SKM-1 (cell line): ENCODE data around the gene ANKS1A.
"Not testable (repeated sequence)": the region's sequence is repeated elsewhere in the genome, so short reads cannot be mapped to it uniquely, and the experiment has no call there.

Experiments used
- DNase-seq: peaks from one replicate; lab custom pipeline; 2025; ENCODE audit not compliant: unreplicated experiment; lab: John Stamatoyannopoulos, UW

Gene ANKS1A

DNA sequence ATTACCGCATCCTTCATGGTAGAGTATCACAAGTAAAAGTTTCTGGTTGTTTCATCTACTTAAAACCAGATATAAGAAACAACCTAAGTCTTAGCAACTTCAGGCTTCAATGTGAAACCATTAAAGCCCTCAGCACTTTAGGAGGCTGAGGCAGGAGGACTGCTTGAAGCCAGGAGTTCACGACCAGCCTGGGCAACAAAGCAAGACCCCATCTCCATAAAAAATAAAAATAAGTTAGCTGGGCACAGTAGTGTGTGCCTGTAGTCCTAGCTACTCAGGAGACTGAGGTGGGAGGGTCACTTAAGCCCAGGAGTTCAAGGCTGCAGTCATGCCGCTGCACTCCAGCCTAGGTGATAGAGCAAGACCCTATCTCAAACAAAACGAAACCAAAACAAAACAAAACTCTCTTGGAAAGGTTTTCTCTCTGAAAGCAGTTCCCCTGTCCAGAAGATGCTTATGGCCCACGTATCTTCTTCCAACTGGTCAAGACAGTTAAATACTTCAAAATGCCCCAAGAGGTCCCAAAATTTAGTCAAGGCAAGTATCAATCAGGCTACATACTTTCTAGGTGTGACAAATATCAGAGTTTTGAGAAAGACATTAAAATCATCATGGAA, 11.1 kb upstream of the ANKS1A start:
- DNase-seq: no peak

DNA sequence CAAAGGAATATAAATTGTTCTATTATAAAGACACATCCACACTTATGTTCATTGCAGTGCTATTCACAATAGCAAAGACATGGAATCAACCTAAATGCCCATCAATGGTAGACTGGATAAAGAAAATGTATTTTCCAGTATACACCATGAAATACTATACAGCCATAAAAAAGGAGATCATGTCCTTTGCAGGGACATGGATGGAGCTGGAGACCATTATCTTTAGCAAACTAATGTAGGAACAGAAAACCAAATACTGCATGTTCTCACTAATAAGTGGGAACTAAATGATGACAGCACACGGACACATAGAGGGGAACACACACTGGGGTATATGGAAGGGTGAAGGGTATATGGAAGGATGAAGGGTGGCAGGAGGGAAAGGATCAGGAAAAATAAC, 5.0 kb upstream of the ANKS1A start:
- not testable (repeated sequence) for DNase-seq

- DNase-seq: no peak
Observed at GRCh38 chr6:34884996-34885395, 4.1 kb upstream of the ANKS1A start.

GRCh38 chr6:34885837-34886236, 3.2 kb upstream of the ANKS1A start:
- DNase-seq: not testable (repeated sequence)

DNA sequence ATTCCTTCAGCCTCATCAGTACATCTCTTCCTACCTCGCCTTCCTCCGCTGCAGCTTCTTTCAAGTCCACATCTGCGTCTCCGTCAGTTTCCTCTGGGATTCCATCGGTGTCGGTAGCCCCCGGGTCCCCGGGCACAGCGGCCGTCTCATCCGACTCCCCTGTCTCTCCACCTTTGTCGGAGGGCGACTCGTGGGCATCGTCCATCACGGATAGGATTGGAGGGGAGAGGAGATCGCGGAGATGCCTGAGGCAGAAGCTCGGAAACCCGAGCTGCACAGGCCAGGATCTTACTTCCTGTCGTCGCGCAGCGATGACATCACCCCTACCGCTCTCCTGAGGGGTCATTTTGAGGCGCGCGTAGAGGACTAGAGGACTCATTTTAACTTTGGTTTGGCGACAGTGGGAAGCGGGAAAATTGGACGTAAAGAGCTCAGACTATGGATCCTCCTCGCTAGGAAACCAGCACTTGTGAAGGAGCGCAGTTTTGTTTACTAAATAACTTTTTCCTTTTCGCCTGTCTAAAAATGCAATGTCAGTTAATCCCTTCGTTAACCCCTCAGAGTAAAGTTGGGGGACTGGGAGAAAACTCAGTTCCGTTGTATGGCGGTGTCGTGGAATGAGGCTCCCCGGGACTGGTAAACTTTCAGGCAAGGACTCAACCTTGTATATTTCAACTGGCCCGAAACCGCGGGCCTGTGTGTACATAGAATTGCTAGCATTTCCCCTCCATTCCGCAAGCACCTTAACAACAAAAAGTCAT, 1.1 kb upstream of the ANKS1A start, which contains the start of gene TAF11:
TAF11 (minus strand) TSS at position 290 of the 761 bp plus-strand sequence; CDS start at position 205, 85 bp downstream.
- DNase-seq: peak; percentile 85

GRCh38 chr6:34888514-34888856, 570 bp upstream of the ANKS1A start:
- no peak for DNase-seq

DNA sequence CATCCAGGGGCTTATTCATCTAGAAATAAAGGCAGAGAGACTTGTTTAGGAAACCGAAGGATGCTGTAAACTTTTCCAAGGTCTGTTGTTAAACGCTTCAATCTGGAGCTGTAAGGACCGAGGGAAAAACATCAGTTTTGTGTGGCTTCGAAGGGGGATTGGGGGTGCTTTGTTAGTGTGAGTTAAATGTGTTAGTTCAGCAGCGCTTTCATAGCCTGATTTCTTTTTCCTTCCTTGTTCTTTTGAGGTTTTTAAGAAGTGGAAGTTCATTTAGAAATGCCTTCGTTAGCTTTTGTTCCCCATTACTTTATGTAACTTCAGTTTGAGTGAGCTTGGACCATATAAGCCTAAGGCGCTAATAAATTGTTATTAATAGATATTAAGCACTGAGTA, 1.5 kb downstream of the ANKS1A start:
- no peak for DNase-seq

- no peak for DNase-seq
Observed at GRCh38 chr6:34891296-34891695, 2.2 kb downstream of the ANKS1A start.

- DNase-seq: no peak
Observed at GRCh38 chr6:34894693-34895092, 5.6 kb downstream of the ANKS1A start.

- no peak for DNase-seq
Observed at GRCh38 chr6:34897130-34897529, 8.1 kb downstream of the ANKS1A start.

- no peak for DNase-seq
Observed at GRCh38 chr6:34897716-34898115, 8.7 kb downstream of the ANKS1A start.

DNA sequence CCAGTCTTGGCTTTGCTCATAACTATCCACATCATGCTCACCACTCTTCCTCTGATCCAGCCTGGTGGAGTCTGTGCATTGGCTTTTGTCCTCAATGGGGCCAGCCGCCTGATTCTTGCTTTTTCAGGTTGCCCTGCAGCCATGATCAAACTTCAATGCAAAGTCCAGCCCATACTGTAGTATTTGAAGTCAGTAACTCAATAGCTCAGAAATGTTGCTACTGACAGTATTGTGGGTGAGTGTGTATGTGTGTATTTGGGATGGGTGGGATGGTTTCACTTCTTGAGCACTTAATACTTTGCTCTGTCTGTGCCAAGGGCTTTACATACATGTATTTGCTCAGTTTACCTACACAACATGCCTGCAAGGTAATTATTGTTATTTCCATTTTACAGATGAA, 10.7 kb downstream of the ANKS1A start:
- DNase-seq: not testable (repeated sequence)

- no peak for DNase-seq
Observed at GRCh38 chr6:34900321-34901031, 11.4 kb downstream of the ANKS1A start.

DNA sequence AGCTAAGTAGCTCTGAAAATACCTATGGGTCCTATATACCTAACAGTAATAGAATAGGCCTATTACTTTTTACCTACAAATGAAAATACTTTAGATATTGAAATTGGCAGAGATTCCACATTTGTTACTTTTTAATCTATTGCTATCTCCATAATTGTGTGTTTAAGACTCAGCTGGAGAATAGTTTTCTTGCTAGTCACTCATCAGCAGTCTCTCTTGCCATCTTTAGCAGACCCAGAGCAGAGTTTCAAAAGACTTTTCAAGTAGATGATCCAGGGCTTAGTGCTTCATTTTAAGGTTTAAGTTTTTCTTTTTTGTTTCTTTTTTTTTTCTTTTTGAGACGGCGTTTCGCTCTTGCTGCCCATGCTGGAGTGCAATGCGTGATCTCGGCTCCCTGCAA, 12.9 kb downstream of the ANKS1A start:
- DNase-seq: no peak

DNA sequence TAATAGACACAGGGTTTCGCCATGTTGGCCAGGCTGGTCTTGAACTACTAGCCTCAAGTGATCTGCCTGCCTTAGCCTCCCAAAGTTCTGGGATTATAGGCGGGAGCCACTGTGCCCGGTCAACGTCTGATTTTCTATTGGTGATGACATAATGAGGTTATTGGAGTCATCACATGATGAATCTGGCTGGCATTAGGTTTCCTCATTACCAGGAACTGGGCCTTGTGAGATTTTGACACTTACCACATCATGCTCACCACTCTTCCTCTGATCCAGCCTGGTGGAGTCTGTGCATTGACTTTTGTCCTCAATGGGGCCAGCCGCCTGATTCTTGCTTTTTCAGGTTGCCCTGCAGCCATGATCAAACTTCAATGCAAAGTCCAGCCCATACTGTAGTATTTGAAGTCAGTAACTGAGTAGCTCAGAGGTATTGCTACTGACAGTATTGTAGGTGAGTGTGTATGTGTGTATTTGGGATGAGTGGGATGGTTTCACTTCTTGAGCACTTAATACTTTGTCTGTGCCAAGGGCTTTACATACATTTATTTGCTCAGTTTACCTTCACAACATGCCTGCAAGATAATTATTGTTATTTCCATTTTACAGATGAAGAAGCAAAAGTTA, 16.0 kb downstream of the ANKS1A start:
- no peak for DNase-seq

GRCh38 chr6:34906826-34907225, 17.8 kb downstream of the ANKS1A start:
- DNase-seq: no peak

- DNase-seq: no peak
Observed at GRCh38 chr6:34908194-34908593, 19.1 kb downstream of the ANKS1A start.

DNA sequence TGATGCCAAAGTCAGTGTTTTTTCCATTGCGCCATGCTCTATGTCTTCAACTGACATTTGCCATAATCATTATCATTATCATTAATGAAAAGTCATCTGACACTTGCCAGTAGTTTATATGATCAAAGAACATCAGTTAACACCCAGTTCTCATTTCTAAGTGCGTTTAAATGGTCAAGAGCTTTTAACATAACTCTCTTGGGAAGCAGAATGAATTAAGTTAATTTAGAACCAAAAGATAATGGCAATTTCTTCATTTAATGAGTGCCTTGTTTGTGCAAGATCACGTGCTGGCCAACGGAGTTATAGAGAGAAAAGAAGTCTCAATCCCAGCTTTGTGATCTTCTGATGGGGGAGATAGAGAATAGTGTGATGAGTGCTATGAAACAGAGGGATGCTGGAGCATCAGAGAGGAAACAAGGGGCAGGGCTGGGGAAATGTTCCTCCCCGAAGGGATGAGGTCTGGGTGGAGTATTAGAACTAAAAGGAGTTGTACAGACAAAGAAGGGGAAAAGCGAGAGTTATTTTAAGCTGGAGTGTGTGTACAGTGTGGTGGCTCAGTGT, 20.3 kb downstream of the ANKS1A start:
- no peak for DNase-seq

DNA sequence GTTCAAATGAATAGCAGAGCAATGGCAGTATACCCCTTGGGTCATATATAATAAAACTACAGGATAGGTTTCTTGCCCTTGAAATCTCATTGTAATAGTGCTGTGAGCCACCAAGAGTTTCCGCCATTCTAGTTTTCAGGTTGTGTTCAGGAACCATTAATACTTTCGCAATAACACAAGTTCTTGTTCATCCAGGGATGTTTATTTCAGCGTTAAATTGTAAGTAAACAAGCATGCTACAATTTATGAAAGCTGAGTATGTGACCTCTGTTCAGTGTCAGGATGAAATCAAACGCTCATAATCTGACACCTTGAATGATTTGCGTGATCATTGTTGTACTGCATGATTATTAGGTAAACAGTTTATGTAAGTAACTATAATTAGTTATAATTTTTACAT, 22.8 kb downstream of the ANKS1A start:
- DNase-seq: no peak

GRCh38 chr6:34912715-34913464, 23.8 kb downstream of the ANKS1A start:
- DNase-seq: no peak

DNA sequence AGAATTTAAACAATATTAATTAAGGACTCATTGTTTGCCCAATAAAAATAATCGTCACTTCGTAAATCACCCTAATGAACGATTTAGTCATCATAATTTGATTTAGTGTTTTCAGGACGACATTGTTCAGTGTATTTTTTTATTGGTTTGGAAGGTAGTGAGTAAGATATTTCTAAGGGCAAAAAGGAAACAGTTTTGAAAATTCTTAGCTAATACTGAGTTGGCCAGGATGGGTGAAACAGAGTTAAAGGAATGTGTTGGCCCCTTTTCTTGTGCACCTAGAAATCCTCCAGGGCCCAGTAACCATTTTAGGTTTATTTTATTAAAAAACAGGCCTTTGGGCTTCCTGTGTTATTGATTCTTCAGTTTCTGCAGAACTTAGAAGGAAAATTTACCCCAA, 25.3 kb downstream of the ANKS1A start:
- no peak for DNase-seq
